GM12875 (cell line): ENCODE data around the gene SLC7A7.
"Not testable (repeated sequence)": the region's sequence is repeated elsewhere in the genome, so short reads cannot be mapped to it uniquely, and the experiment has no call there.

Experiments
- H3K4me3 ChIP-seq: one replicate; pipeline ENCODE4 v1.5.1; 2011; ENCODE audit warnings: low read depth, low read length, control low read depth
- TF ChIP-seq, protein P1 (sequence below): IDR thresholded peaks from 2 replicates; pipeline ENCODE4 v1.5.1; 2011; ENCODE audit warnings: low read depth, mild to moderate bottlenecking, control low read depth, inconsistent platforms, low read length, moderate library complexity, borderline replicate concordance; ENCODE audit not compliant: insufficient read depth

SLC7A7 gene

DNA sequence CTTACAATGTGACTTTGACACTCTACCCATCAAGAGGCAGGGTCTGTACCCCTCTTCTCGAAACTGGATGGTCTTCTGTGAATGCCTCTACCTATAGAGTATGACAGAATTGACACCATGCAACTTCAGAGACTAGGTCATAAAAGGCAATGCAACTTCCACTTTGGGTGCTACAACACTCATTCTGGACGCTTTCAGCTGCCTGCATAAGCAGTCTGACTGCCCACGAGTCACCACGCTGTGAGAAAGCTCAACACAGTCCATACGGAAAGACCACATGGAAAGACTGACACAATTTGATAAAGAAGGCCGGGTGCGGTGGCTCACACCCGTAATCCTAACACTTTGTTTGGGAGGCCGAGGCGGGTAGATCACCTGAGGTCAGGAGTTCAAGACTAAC, 14.9 kb downstream of the SLC7A7 start:
- no peak overlapping the region for H3K4me3 ChIP-seq
- TF ChIP-seq, protein P1, sequence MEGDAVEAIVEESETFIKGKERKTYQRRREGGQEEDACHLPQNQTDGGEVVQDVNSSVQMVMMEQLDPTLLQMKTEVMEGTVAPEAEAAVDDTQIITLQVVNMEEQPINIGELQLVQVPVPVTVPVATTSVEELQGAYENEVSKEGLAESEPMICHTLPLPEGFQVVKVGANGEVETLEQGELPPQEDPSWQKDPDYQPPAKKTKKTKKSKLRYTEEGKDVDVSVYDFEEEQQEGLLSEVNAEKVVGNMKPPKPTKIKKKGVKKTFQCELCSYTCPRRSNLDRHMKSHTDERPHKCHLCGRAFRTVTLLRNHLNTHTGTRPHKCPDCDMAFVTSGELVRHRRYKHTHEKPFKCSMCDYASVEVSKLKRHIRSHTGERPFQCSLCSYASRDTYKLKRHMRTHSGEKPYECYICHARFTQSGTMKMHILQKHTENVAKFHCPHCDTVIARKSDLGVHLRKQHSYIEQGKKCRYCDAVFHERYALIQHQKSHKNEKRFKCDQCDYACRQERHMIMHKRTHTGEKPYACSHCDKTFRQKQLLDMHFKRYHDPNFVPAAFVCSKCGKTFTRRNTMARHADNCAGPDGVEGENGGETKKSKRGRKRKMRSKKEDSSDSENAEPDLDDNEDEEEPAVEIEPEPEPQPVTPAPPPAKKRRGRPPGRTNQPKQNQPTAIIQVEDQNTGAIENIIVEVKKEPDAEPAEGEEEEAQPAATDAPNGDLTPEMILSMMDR = no peak

GRCh38 chr14:22798528-22798927, 16.7 kb downstream of the SLC7A7 start:
- H3K4me3 ChIP-seq = no peak overlapping the region
- TF ChIP-seq, protein P1 = no peak

- TF ChIP-seq, protein P1 = no peak
- H3K4me3 ChIP-seq = no peak overlapping the region
These were observed 18.0 kb downstream of the SLC7A7 start for GRCh38 chr14:22797017-22797917.

GRCh38 chr14:22796087-22796707, 19.0 kb downstream of the SLC7A7 start:
- no peak overlapping the region for H3K4me3 ChIP-seq

GRCh38 chr14:22794551-22794951, 20.7 kb downstream of the SLC7A7 start:
- TF ChIP-seq, protein P1 = no peak
- H3K4me3 ChIP-seq = no peak overlapping the region

More at GRCh38 chr14:22796087-22796707, 19.0 kb downstream of the SLC7A7 start:
- TF ChIP-seq, protein P1 = no peak

DNA sequence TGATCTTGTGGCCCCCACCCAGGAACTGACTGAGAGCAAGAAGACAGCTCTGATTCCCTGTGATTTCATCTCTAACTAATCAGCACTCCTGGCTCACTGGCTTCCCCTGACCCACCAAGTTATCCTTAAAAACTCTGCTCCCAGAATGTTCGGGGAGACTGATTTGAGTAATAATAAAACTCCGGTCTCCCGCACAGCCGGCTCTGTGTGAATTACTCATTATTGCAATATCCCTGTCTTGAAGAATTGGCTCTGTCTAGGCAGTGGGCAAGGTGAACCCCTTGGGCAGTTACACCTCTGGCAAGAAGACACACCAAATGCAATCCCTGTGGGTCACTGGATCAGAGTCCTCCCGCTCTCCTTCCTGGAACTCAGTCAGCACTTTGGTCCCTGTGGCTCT, 21.3 kb downstream of the SLC7A7 start:
- H3K4me3 ChIP-seq = no peak overlapping the region
- TF ChIP-seq, protein P1 = no peak

DNA sequence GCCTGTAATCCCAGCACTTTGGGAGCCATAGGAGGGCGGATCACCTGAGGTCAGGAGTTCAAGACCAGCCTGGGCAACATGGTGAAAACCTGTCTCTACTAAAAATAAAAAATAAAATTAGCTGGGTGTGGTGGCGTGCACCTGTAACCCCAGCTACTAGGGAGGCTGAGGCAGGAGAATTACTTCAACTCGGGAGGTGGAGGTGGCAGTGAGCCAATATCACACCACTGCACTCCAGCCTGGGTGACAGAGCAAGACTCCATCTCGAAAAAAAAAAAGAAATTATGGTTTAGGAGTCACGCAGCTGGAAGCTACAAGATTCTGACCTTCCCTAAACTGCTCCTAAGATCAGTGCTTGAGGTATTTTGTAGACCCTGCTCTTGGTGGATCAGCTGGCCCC, 21.7 kb downstream of the SLC7A7 start:
- not testable (repeated sequence) for H3K4me3 ChIP-seq
